Esophagus squamous epithelium (tissue), 4 donors: ENCODE measurements around the gene ZBTB21.

Source experiments
- CTCF ChIP-seq, 6 experiments: fragments of 450-650 bp in 4 of 6; fragments of 200-600 bp in 2 of 6; sonication (generic) in 2 of 6; IDR thresholded peaks; one replicate each; pipeline ENCODE4 v1.5.1; 2016 to 2019; ENCODE audit warnings: antibody characterized with exemption in 6 of 6, mild to moderate bottlenecking in 4 of 6, moderate library complexity in 4 of 6
- POLR2A ChIP-seq, 4 donors: fragments of 450-650 bp; IDR thresholded peaks; one replicate each; pipeline ENCODE4 v1.6.1; 2017; ENCODE audit warnings: antibody characterized with exemption in 4 of 4, mild to moderate bottlenecking in 4 of 4, moderate library complexity in 3 of 4

- TF ChIP-seq CTCF (IDR thresholded peaks at IDR 0.05) (no peak), POLR2A (IDR thresholded peaks at IDR 0.05) (no peak)
These were observed 16.4 kb downstream of the ZBTB21 start for GRCh38 chr21:41993744-41994143.
